Transverse colon (tissue), 4 donors: Measurements from ENCODE around the gene GRIN2C. TPM values are rescaled to one million over a fixed set of nuclear protein-coding genes. Genes with fewer than 3 reads are reported as not detected.
A peak's percentile ranks its signal among the peaks of the same experiment; 100 is the strongest.

ENCODE experiments used
- DNase-seq: peaks from one replicate; pipeline ENCODE4 v3.0.0-alpha.2; 2019
- H3K27ac ChIP-seq, 4 donors: fragments of 200-600 bp; sonication (generic); 2 replicates each; pipeline ENCODE4 v1.5.1; 2016 to 2018; ENCODE audit warnings: inconsistent platforms in 4 of 4
- H3K27me3 ChIP-seq: fragments of 200-600 bp; sonication (generic); 2 replicates; pipeline ENCODE4 v1.5.1; 2017; ENCODE audit warnings: inconsistent platforms
- H3K36me3 ChIP-seq, 4 donors: fragments of 200-600 bp; sonication (generic); 2 replicates each; pipeline ENCODE4 v1.5.1; 2017 to 2019; ENCODE audit warnings: inconsistent platforms in 4 of 4
- H3K4me1 ChIP-seq, 4 donors: fragments of 200-600 bp; sonication (generic); 2 replicates each; pipeline ENCODE4 v1.5.1; 2017 to 2020; ENCODE audit warnings: inconsistent platforms in 4 of 4
- H3K4me3 ChIP-seq, 4 donors: fragments of 200-600 bp; sonication (generic); 1 replicate in 1 of 4; 2 replicates in 3 of 4; pipeline versions ENCODE4 v1.5.1 to v1.6.1; 2017 to 2019; ENCODE audit warnings: inconsistent platforms in 4 of 4
- H3K9me3 ChIP-seq, 2 donors: fragments of 200-600 bp; sonication (generic); 2 replicates each; pipeline ENCODE4 v1.5.1; 2017 to 2019; ENCODE audit warnings: inconsistent platforms in 2 of 2
- EP300 ChIP-seq: sonication (generic); formaldehyde crosslinking; IDR thresholded peaks from one replicate; pipeline ENCODE4 v1.6.1; 2017; ENCODE audit warnings: antibody characterized with exemption, low read depth
- POLR2A ChIP-seq: fragments of 450-650 bp; IDR thresholded peaks from one replicate; pipeline ENCODE4 v1.6.1; 2016; ENCODE audit warnings: antibody characterized with exemption, mild to moderate bottlenecking, moderate library complexity
- POLR2AphosphoS5 ChIP-seq, 3 donors: sonication (generic); formaldehyde crosslinking; IDR thresholded peaks; one replicate each; pipeline ENCODE4 v1.6.1; 2016; ENCODE audit warnings: antibody characterized with exemption in 3 of 3
- WGBS, 2 donors: methylation state at CpG; one replicate each; pipeline ENCODE4 v1.1.5; 2018; ENCODE audit warnings: low coverage in 1 of 2; 5-methylcytosine and 5-hydroxymethylcytosine counted together
- in situ Hi-C, 4 donors: fragments of 200-750 bp; cut with MboI; loops; one replicate each; pipeline versions ENCODE4 v1.15.0 to v1.15.1; 2017; ENCODE audit warnings: low sequenced_read_pairs in 3 of 4, low pct_ligation_motif_present in 1 of 4, low pct_unique_long_range_greater_than_20kb in 1 of 4
- intact Hi-C: fragments of 100-400 bp; cut with DNase I; formaldehyde crosslinking; loops from one replicate; pipeline ENCODE4 v1.15.1; 2023; ENCODE audit warnings: low total_unique reads
- total RNA-seq, 4 donors: library from RNA; depleted of rRNA; stranded (reverse); fragments of >200 nt; gene quantifications; one replicate each; pipeline ENCODE4 v1.1.0, GENCODE V29; 2016
- TF ChIP-seq, protein P1 (sequence below), 5 experiments: fragments of 200-600 bp in 3 of 5; fragments of 450-650 bp in 2 of 5; sonication (generic) in 3 of 5; IDR thresholded peaks; 1 replicate in 2 of 5; 2 replicates in 3 of 5; pipeline ENCODE4 v1.5.1; 2016 to 2017; ENCODE audit warnings: antibody characterized with exemption in 5 of 5, inconsistent platforms in 3 of 5, mild to moderate bottlenecking in 2 of 5, moderate library complexity in 1 of 5

Gene GRIN2C
- total RNA-seq, 4 donors from 2014 or later: 0.27 to 0.40 TPM; not detected in 2

DNA sequence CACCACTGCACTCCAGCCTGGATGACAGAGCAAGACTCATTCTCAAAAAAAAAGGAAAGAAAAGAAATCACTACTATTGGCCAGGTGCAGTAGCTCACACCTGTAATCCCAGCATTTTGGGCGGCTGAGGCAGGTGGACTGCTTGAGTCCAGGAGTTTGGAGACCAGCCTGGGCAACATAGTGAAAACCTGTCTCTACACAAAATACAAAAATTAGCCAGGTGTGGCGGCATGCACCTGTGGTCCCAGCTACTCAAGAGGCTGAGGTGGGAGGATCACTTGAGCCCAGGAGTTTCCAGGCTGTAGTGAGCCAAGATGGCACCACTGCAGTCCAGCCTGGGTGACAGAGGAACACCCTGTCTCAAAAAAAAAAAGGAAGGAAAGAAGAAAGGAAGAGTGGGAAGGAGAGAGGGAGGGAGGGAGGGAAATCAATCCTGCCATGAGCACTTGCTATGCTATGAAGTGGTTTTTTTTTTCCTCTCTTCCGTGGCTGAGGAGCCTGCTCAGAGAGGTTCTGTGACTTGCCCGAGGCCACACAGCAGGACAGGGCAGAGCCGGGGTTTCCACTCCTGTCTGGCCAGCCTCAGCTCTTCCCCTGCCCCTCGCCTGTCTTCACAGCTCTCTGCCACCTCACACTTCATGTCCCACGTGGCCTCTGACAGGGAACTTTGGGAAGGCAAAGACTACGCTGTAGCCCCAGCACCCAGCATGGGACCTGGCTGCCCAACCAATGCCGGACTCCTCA is 10.9 kb downstream of the GRIN2C start:
- Histone ChIP-seq H3K36me3 (no peaks in the 10 kb centered on the region), H3K27ac (no peak overlapping the region), H3K27me3 (peaks cover 41% of the 10 kb centered on the region), H3K4me1 (peaks cover 0 to 13% (median 11%) of the 10 kb centered on the region in 4 donors), H3K9me3 (no peaks in the 10 kb centered on the region), H3K4me3 (no peak overlapping the region)
- no peak for TF ChIP-seq POLR2A
- no peak for TF ChIP-seq EP300
- no peak for TF ChIP-seq POLR2AphosphoS5 (IDR thresholded peaks at IDR 0.05)
- TF ChIP-seq, protein P1, sequence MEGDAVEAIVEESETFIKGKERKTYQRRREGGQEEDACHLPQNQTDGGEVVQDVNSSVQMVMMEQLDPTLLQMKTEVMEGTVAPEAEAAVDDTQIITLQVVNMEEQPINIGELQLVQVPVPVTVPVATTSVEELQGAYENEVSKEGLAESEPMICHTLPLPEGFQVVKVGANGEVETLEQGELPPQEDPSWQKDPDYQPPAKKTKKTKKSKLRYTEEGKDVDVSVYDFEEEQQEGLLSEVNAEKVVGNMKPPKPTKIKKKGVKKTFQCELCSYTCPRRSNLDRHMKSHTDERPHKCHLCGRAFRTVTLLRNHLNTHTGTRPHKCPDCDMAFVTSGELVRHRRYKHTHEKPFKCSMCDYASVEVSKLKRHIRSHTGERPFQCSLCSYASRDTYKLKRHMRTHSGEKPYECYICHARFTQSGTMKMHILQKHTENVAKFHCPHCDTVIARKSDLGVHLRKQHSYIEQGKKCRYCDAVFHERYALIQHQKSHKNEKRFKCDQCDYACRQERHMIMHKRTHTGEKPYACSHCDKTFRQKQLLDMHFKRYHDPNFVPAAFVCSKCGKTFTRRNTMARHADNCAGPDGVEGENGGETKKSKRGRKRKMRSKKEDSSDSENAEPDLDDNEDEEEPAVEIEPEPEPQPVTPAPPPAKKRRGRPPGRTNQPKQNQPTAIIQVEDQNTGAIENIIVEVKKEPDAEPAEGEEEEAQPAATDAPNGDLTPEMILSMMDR (IDR thresholded peaks at IDR 0.05): no peak
- DNase-seq: no peak
- in situ Hi-C loops: loop anchor here in 1 of 4 donors (5.0 kb wide), 1 partner anchor 47 kb away; no protein-coding TSS in a partner anchor
- intact Hi-C loops: no loop called here
- WGBS, 2 donors: 71 to 83% methylated on average over 2 to 9 of the region's 9 CpGs

- H3K36me3 ChIP-seq: no peaks in the 10 kb centered on the region
- intact Hi-C loops (no loop called here), in situ Hi-C loops (loop anchor here in 1 of 4 donors (5.0 kb wide), 1 partner anchor 44 kb away; no protein-coding TSS in a partner anchor)
- no peaks in the 10 kb centered on the region for H3K9me3 ChIP-seq
- H3K27me3 ChIP-seq: peaks cover 32% of the 10 kb centered on the region
- H3K4me3 ChIP-seq: no peak overlapping the region
- TF ChIP-seq POLR2AphosphoS5 (IDR thresholded peaks at IDR 0.05) (no peak), EP300 (no peak), POLR2A (no peak)
- TF ChIP-seq, protein P1 (IDR thresholded peaks at IDR 0.05): no peak
- H3K4me1 ChIP-seq: peaks cover 3 to 9% (median 6%) of the 10 kb centered on the region in 4 donors
- no peak overlapping the region for H3K27ac ChIP-seq
- WGBS, 2 donors: 90% methylated on average over 16 of the region's 16 CpGs; no CpG with 5 or more reads in 1 of the 2 donors
- no peak for DNase-seq
These were observed 13.1 kb downstream of the GRIN2C start for GRCh38 chr17:74846621-74847020.

DNA sequence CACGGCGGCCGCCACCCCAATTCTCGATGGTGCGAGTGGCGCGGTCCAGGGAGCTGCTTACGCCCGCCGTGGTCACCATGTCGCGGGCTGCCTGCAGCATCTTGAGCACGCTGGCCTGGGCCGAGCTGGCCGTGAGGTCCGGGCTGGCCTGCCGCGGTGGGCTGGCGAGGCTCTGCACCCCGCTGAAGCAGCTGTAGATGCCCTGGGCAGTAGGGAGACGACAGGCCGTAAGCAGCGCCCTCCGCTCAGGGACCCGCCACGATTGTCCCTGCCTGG is 16.4 kb downstream of the GRIN2C start:
- no peak for DNase-seq
- no CpG with 5 or more reads among the region's 26 CpGs for WGBS, 2 donors
- intact Hi-C loops: no loop called here
- Histone ChIP-seq H3K27me3 (peaks cover 12% of the 10 kb centered on the region), H3K4me1 (peaks cover 10 to 19% (median 16%) of the 10 kb centered on the region in 4 donors), H3K36me3 (no peaks in the 10 kb centered on the region), H3K27ac (no peak overlapping the region), H3K9me3 (no peaks in the 10 kb centered on the region), H3K4me3 (peak overlapping the region in 2 of 4 donors; percentile 37 to 50)
- TF ChIP-seq POLR2A: no peak
- no peak for TF ChIP-seq POLR2AphosphoS5 (IDR thresholded peaks at IDR 0.05)
- in situ Hi-C loops: no loop called here

DNA sequence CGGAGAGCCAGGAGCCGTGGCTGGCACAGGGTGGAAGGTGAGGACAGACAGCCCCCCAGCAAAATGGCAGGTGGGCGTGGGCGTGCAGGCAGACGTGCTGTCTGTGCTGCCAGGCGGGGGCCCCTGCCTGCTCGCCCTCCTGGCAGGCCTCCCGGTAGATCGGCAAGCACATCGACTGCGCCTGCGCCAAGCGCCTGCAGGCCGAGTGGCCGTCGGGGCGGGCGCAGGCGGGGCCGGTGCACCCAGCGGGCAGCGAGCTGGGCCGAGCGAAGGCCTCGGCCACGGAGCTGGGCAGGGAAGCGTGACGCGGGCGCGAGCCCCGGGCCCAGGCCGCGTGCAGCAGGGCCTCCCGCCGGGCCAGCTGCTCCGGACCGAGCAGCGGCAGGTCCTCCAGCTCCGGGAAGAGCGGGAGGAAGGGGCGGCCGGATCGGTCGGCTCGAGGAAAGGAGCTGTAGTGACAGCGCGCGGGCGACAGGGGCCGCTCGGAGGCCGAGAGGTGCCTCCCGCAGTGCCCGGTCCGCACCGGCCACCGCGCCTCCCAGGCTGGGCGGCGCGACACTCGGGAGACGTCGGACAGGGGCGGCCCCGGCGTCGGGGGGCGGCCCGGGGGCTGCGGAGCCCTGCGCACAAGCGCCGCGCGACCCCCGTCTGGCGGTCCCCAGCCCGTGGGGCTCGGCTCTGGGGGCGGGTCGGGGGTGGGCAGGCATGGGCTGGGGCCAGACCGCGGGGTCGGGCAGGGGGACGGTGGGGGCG is 16.9 kb downstream of the GRIN2C start:
- in situ Hi-C loops: no loop called here
- H3K27me3 ChIP-seq: peaks cover 12% of the 10 kb centered on the region
- no peaks in the 10 kb centered on the region for H3K36me3 ChIP-seq
- H3K4me1 ChIP-seq: peaks cover 10 to 19% (median 16%) of the 10 kb centered on the region in 4 donors
- no peak overlapping the region for H3K27ac ChIP-seq
- no peak for TF ChIP-seq POLR2A
- TF ChIP-seq, protein P1 (IDR thresholded peaks at IDR 0.05): peak; percentile 44 to 71 (median 56)
- no peaks in the 10 kb centered on the region for H3K9me3 ChIP-seq
- DNase-seq: peak; percentile 68
- WGBS, 2 donors: 5% methylated on average over 33 of the region's 88 CpGs; no CpG with 5 or more reads in 1 of the 2 donors
- H3K4me3 ChIP-seq: peak overlapping the region; percentile 22 to 50 (median 32)
- intact Hi-C loops: no loop called here
